HL-60 (cell line): ENCODE results near the gene SLC29A3.

ENCODE experiments used
- CTCF ChIP-seq: IDR thresholded peaks from one replicate; pipeline ENCODE4 v1.5.1; 2011; ENCODE audit warnings: low read length, control low read depth, inconsistent platforms; ENCODE audit not compliant: insufficient read depth
- POLR2AphosphoS5 ChIP-seq: IDR thresholded peaks from 2 replicates; pipeline ENCODE4 v1.6.1; 2012; ENCODE audit warnings: low read depth
- REST ChIP-seq: IDR thresholded peaks from 2 replicates; pipeline ENCODE4 v1.6.1; 2012; ENCODE audit warnings: low read depth; ENCODE audit not compliant: insufficient replicate concordance
- SPI1 ChIP-seq: IDR thresholded peaks from 2 replicates; pipeline ENCODE4 v1.6.1; 2012; ENCODE audit warnings: low read depth, mild to moderate bottlenecking, borderline replicate concordance

GRCh38 chr10:71303569-71303907, 15.5 kb upstream of the SLC29A3 start:
- TF ChIP-seq CTCF: no peak
- TF ChIP-seq SPI1: no peak
- TF ChIP-seq REST: no peak
- no peak for TF ChIP-seq POLR2AphosphoS5
